A549 (cell line): ENCODE measurements around the gene EIF6.

Experiments
- CHD2 ChIP-seq: fragments of 150-350 bp; IDR thresholded peaks from 2 replicates; pipeline ENCODE4 v1.6.1; 2014; ENCODE audit warnings: low read length; ENCODE audit not compliant: partially characterized antibody
- CTCF ChIP-seq: fragments of >200 bp; sonication (Bioruptor Twin); formaldehyde crosslinking; IDR thresholded peaks from 3 replicates; pipeline ENCODE4 v1.5.1; 2016
- ELK1 ChIP-seq: fragments of 150-350 bp; IDR thresholded peaks from 2 replicates; pipeline ENCODE4 v1.6.1; 2014; ENCODE audit warnings: low read depth, mild to moderate bottlenecking, low read length
- MAX ChIP-seq: IDR thresholded peaks from 2 replicates; pipeline ENCODE4 v1.6.1; 2012
- PBX3 ChIP-seq: IDR thresholded peaks from 2 replicates; pipeline ENCODE4 v1.6.1; 2012
- POLR2A ChIP-seq: IDR thresholded peaks from 2 replicates; pipeline ENCODE4 v1.6.1; 2012; ENCODE audit warnings: mild to moderate bottlenecking, low read length
- RAD21 ChIP-seq, 2 experiments: fragments of >200 bp in 1 of 2; sonication (Bioruptor Twin) in 1 of 2; formaldehyde crosslinking in 1 of 2; IDR thresholded peaks in 1 of 2; conservative IDR thresholded peaks in 1 of 2; 2 replicates in 1 of 2; 3 replicates in 1 of 2; pipeline ENCODE4 v1.6.1; 2012 to 2018; ENCODE audit warnings: inconsistent platforms in 1 of 2
- RCOR1 ChIP-seq: fragments of 150-350 bp; IDR thresholded peaks from 2 replicates; pipeline ENCODE4 v1.6.1; 2014; ENCODE audit warnings: antibody characterized with exemption, low read length, low read depth

GRCh38 chr20:35326740-35327073 lies 42.1 kb upstream of the EIF6 start:
- no peak for TF ChIP-seq POLR2A
- TF ChIP-seq RAD21 (conservative IDR thresholded peaks at IDR 0.05 in 1 of 2, IDR thresholded peaks at IDR 0.05 in 1 of 2) = no peak
- TF ChIP-seq PBX3 = no peak
- TF ChIP-seq CTCF = no peak
- TF ChIP-seq CHD2 = no peak
- no peak for TF ChIP-seq ELK1
- TF ChIP-seq MAX = no peak
- no peak for TF ChIP-seq RCOR1
